GM19035 (cell line): Measurements from ENCODE around the gene MYBPH.

ENCODE experiments used
- ATAC-seq: cut with Tn5 transposase; IDR thresholded peaks from one replicate; pipeline ENCODE4 v1.9.1; 2021; ENCODE audit not compliant: unreplicated experiment

The MYBPH gene

GRCh38 chr1:203150511-203151297, 24.9 kb downstream of the MYBPH start:
- no peak for ATAC-seq

GRCh38 chr1:203149188-203149840, 26.3 kb downstream of the MYBPH start:
- no peak for ATAC-seq

- no peak for ATAC-seq
Measured at GRCh38 chr1:203148579-203148978, 27.0 kb downstream of the MYBPH start.

- no peak for ATAC-seq
Measured at GRCh38 chr1:203148127-203148526, 27.5 kb downstream of the MYBPH start.

GRCh38 chr1:203147376-203147775, 28.2 kb downstream of the MYBPH start:
- ATAC-seq = no peak

GRCh38 chr1:203146537-203146936, 29.1 kb downstream of the MYBPH start:
- ATAC-seq = no peak

GRCh38 chr1:203146042-203146369, 29.6 kb downstream of the MYBPH start:
- ATAC-seq = no peak

- no peak for ATAC-seq
Measured at GRCh38 chr1:203145321-203146041, 30.1 kb downstream of the MYBPH start.

GRCh38 chr1:203144661-203145060, 31.0 kb downstream of the MYBPH start:
- ATAC-seq = no peak

- no peak for ATAC-seq
Measured at GRCh38 chr1:203143641-203144040, 32.0 kb downstream of the MYBPH start.

- ATAC-seq = no peak
Measured at GRCh38 chr1:203142684-203143408, 32.8 kb downstream of the MYBPH start.

- no peak for ATAC-seq
Measured at GRCh38 chr1:203142124-203142523, 33.5 kb downstream of the MYBPH start.

GRCh38 chr1:203140743-203141520, 34.7 kb downstream of the MYBPH start:
- no peak for ATAC-seq

- no peak for ATAC-seq
Measured at GRCh38 chr1:203139976-203140475, 35.6 kb downstream of the MYBPH start.

GRCh38 chr1:203138066-203138465, 37.6 kb downstream of the MYBPH start:
- ATAC-seq = no peak

- no peak for ATAC-seq
Measured at GRCh38 chr1:203137324-203137723, 38.3 kb downstream of the MYBPH start.

GRCh38 chr1:203136409-203137042, 39.1 kb downstream of the MYBPH start:
- no peak for ATAC-seq

- no peak for ATAC-seq
Measured at GRCh38 chr1:203135636-203136305, 39.9 kb downstream of the MYBPH start.

GRCh38 chr1:203133970-203134725, 41.5 kb downstream of the MYBPH start:
- no peak for ATAC-seq
